ENCODE results near the gene ILF3.

- TF ChIP-seq REST (IDR thresholded peaks at IDR 0.05; ENCODE audit: insufficient read depth in 1 of 2, low read depth in 2 of 2, low read length in 1 of 2) (no peak), POLR2AphosphoS5 (IDR thresholded peaks at IDR 0.05; ENCODE audit: low read depth, low read length) (no peak)
Measured at GRCh38 chr19:10727685-10728201, 73.6 kb downstream of the ILF3 start.
